NOMO-1 (cell line): ENCODE measurements around the gene GRIA3.
A peak's percentile ranks its signal among the peaks of the same experiment; 100 is the strongest.

ENCODE experiments used
- DNase-seq, 2 experiments: peaks; one replicate each; lab custom pipeline; 2025; ENCODE audit not compliant: unreplicated experiment in 2 of 2; lab: John Stamatoyannopoulos, UW

GRIA3 gene

GRCh38 chrX:123442764-123443163 is 258.7 kb downstream of the GRIA3 start:
- DNase-seq = no peak

GRCh38 chrX:123447506-123447905 is 263.4 kb downstream of the GRIA3 start:
- no peak for DNase-seq

- no peak for DNase-seq
Measured at GRCh38 chrX:123449335-123449734, 265.3 kb downstream of the GRIA3 start.

- DNase-seq = no peak
Measured at GRCh38 chrX:123450222-123450621, 266.1 kb downstream of the GRIA3 start.

- DNase-seq = no peak
Measured at GRCh38 chrX:123454712-123455431, 270.8 kb downstream of the GRIA3 start.

DNA sequence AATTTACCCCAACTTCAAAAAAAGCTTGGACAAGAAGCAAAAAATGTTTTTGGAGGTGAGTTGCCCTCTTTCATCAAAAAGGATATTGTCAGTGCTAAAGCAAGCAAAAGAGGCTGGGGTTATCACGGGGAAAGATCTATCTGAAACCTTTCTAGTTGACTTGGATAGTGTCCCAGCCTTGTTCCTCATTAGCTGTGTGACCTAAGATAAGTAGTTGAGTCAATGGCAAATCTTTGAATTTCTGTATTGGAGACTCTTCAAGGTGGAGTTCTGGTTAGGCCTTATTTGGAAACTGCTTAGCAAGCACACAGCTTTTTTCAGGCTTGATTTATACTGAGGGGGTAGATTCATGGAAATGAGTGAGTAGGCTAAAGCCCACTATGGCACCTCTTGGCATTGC is 271.6 kb downstream of the GRIA3 start:
- no peak for DNase-seq

DNA sequence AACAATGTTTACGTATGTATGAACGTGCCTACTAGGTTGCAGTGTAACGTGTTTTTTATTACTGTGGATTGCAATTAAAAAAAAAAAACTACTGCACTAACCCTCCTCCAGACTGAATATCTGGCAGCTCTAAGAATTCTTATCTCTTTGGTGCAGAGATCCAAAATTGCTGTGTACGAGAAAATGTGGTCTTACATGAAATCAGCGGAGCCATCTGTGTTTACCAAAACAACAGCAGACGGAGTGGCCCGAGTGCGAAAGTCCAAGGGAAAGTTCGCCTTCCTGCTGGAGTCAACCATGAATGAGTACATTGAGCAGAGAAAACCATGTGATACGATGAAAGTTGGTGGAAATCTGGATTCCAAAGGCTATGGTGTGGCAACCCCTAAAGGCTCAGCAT is 280.6 kb downstream of the GRIA3 start:
- DNase-seq = no peak

DNA sequence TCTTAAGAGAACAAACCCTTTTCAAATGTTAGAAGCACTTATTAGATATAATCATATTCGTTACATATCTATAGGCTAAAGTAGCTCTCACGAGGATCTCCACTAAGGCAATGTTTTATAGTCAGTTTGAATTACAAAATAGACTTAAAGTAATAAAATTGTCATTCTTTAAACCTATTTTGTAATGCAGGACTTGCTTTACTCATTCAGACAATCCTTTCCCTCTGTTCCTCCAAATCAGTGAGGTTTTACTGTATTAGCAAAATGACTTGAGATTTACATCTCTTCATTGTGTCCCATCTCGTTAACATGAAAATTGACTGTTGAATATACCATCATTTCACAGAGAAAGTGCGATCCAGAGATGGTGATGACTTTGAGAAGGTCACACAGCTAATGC is 284.4 kb downstream of the GRIA3 start:
- DNase-seq = no peak

- no peak for DNase-seq
Measured at GRCh38 chrX:123475068-123475724, 291.1 kb downstream of the GRIA3 start.

DNA sequence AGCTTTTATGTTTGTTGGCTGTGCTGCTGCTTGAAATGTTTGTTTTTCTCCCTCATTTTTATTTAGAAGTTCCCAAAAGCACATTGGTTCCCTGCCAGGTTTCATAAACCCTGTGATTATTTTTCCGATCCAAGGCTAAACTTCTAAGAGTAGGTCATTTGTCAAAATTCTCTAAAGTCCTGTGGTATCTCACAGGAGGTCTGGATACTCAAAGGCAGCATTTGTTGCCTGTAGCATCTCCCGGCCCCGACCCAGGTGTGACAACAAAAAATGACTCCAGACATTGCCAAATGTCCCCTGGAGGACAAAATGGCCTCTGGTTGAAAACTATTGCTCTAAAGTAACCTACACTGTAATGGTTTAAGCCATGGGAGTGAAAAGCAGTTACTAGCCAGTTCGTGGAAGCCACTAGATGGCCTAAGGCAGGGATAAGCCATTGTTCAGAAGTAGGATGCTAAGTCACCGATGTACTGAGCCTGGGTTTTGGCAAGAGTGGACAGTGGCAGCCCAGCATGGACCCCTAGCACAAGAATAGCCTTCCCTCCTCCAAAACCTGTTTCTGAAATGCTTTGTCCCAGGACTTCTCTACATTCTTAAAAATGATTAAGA is 292.6 kb downstream of the GRIA3 start:
- no peak for DNase-seq

DNA sequence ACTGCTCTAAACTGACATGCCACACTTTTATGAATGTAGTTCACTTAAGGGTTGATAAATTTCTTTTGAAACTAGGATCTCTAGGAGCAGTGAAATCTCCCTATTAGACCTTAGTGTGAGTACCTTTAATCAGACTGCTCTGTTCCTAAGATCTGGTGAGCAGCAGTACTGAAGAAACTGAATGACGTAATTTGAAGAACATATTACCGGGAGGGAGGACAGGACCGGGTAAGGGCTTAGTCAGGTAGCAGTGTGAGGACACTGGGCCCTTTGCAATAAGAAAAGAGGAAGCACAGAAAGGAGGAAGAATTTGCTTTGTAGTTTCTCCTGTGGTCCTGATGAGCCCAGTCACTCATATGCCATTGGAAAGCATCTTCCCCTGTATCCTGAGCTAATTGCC is 293.6 kb downstream of the GRIA3 start:
- peak; percentile 44 to 62 for DNase-seq

DNA sequence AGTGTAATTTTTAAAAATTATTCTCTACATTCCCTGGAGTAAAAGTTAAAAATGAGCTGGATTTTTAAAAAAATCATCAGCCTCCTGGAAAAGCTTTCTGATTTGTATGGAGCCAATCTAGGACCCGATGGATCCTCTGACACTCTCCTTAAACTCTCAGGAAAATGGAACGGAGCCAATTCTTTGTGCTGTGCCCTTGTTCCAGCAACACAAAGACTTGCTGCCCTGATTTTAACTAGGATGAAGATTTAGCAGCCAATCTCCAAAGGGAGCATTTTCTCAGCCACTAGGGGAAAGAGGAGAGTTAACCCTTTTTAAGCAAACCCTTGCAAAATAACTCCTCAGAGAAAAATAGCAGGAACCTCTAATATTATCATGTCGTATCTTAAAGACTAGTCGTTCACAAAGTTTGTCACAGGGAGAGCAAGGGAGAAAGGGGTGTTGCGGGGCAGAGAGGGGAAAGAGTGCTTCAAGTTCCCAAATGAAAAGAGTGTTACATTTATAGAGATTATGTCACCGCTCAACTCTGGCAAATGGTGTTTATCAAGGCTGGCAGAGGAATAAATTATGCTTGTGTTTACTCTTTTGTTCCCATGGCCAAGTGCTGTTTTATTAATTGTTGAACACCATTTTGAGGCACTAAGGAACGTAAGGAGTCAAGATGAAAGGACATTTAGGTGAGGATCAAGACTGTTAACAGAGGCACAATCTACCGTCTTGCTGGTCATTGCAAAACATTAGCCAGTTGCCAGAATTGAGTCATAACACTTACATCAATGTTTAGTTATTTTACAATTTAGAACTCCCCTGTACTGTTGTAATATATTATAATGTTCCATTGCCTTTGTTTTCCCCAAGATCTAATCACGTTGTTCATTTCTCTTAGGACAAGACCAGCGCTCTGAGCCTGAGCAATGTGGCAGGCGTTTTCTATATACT is 298.1 kb downstream of the GRIA3 start:
- no peak for DNase-seq

- DNase-seq = no peak
Measured at GRCh38 chrX:123486297-123486696, 302.2 kb downstream of the GRIA3 start.

GRCh38 chrX:123487236-123487635 is 303.2 kb downstream of the GRIA3 start:
- DNase-seq = no peak

DNA sequence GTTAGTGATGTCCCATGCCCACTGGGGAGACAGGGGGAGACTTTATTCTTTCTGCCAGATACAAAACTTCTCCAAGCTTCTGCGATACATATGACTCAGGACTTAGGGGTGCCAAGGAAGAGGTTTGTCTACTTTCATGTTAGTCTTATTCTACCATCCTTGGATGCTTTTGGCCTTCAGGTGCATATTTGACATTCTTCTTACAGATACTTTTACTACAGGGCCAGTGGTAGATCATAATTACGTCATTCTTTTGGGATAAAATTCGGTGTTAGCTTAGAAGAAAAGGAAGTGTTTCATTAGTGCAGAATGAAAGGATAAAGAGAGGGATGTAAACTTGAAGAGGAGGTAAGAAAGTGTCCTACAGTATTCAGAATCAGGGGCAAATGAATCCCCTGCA is 303.6 kb downstream of the GRIA3 start:
- no peak for DNase-seq

DNA sequence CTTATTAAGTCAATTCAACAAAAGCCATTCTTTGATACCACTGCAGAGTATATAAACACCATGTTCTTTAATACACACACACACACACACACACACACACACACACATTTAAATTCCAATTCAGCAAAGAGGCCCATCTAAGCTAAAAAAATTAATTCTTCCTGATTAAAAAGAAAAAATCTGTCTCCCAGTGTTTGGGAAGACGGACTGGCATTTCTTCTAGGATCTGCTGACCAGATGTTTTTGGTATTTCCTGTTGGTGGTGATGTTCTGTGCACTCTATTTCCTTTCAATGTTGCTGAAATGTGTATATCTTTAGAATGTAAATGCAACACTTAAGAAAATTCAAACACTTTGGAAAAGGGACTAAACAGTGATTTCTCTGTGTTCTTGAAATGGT is 304.9 kb downstream of the GRIA3 start:
- DNase-seq = no peak

DNA sequence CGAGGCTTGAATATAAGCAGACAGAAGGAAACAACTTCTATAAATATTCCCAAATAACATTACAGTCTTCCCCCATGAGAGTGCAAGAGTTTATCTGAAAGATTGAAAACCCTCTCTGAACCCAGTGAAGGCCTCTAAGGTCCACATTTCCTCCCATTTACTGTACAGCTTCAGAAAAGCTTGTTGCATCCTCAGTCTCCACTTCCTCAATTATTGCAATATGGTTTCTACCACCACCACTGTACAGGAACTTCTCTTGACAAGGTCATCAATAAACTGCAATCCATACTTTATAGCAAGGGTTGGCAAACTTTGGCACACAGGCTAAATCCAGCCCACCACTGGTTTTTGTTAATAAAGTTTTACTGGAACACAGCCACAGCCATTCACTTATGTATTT is 309.8 kb downstream of the GRIA3 start:
- peak; percentile 38 to 71 for DNase-seq

DNA sequence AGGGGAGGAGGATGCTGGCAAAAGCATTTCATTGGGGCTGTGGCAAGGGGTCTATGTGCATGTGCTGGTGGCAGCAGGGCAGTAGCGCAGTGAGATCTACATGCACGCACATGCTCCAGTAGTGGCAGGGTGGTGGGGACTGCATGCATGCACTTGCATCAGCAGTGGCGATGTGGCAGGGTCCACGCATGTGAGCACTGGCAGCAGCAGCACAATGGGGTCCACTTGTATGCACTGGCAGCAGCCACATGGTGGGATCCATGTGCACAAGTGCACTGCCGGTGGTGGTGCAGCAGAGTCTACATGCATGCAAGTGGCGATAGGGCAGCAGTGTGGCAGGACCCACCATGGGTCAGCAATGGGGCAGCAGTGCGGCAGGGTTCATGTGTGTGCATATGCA is 315.7 kb downstream of the GRIA3 start:
- DNase-seq = no peak

- DNase-seq = no peak
Measured at GRCh38 chrX:123504047-123504446, 320.0 kb downstream of the GRIA3 start.

GRCh38 chrX:123504630-123505270 is 320.7 kb downstream of the GRIA3 start:
- no peak for DNase-seq
